Stimulated activated naive CD4-positive, alpha-beta T cell (primary cell): ENCODE measurements around the gene RUBCNL.
A peak's percentile ranks its signal among the peaks of the same experiment; 100 is the strongest.

Source experiments
- DNase-seq, 6 experiments: peaks; one replicate each; lab custom pipeline; 2025; lab: John Stamatoyannopoulos, UW

Gene RUBCNL

DNA sequence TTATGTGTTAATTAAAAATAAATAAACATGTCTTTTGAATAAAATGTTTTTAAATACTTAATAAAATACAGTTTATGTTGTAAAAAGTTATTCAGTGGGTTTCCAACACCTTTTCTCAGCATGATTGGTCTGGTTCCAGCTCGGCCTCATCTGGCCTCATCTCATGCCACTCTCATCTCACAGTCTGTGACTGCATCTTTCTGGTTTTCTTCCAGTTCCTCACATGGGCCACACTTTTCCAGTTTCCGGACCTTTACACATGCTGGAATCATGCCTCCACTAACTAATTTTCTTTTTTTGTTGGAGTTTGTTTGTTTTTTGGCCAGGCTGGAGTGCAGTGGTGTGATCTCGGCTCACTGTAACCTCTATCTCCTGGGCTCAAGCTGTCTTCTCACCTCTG, 82.5 kb downstream of the RUBCNL start:
- no peak for DNase-seq

DNA sequence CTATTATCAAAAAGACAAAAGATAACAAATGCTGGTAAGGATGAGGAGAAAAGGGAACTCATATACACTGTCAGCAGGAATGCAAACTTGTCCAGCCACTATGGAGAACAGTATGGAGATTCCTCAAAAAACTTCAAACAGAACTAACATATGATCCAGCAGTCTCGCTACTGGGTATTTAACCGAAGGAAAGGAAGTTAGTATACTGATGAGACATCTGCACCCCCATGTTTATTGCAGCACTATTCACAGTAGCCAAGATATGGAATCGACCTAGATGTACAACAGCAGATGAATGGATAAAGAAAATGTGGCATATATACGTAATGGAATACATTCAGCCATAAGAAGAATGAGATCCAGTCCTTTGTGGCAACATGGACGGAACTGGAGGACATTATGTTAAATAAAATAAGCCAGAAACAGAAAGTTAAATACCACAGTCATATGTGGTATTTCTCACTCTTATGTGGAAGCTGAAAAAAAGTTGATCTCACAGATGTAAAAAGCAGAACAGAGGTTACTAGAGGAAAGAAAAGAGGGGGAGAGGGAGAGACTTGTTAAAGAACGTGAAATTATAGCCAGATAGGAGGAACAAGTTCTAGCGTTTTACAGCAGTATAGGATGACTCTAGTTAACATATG, 83.2 kb downstream of the RUBCNL start:
- peak in 1 of 6 experiments; percentile 39 for DNase-seq

DNA sequence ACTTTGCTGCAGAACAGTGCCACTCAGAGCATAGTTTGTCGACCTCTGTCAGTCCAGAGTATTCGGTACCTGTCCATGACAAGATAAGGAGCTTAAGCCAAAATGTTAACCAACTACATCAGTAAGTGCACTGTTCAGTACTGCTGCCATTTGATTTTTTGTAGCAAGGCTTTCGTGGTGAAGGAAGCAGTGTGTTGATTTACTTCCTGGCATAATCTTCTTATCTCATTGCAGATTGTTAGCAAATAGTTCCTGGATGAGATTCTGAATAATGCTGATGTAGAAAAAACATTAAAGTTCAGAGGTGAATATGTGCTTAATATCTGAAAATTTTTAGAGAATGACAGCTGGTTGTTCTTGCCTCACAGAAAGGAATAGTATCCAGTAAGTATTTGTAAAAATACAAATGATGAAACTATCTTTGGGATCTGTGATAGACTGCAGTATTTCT, 89.7 kb downstream of the RUBCNL start:
- DNase-seq: peak in 1 of 6 experiments; percentile 17

DNA sequence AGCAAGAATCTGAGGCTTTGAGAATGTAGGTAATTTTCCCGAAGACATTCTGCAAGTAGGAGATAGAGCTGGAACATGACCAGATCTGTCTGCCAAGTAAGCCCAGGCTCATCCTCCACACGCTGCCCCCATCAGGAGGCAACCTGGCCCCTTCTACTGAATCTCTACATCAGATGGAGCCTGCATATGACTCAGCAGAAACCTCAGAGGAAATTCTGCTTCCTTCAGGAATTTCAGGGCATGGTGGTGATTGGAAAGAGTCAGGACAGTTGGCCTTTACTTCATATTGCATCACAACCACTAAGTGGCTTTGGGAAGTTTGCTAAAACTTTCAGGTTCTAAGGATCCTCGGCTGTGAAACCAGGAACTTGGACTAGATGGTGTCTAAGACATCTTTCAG, 90.1 kb downstream of the RUBCNL start:
- DNase-seq: no peak

DNA sequence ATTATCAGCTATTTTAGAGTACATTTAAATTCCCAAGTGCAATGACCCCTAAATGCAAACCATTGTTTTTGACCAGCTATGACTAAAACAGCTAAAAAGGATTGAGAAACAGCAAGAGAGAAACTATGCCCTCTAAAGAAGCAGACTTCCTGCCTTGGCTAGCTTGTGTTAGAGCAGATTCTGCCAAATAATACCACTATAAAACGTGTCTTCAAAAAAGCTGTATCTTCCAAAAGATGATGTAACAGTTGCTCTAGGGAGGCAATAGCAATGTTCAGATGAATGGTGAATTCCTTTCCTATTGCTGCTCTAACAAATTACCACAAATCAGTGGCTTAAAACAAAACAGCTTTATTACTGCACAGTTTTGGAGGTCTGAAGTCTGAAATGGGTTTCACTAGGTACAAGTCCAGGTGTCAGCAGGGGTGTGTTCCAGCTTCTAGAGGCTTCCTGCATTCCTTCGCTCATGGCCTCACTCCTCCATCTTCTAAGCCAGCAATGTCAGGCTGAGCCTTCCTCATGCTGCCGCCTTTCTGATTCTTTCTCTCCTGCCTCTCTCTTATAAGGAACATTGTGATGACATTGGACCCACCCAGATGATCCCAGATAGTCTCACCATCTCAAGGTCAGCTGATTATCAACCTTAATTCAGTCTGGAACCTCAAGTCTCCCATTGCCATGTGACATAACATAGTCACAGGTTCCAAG, 90.8 kb downstream of the RUBCNL start:
- DNase-seq: peak in 2 of 6 experiments; percentile 85 to 89

DNA sequence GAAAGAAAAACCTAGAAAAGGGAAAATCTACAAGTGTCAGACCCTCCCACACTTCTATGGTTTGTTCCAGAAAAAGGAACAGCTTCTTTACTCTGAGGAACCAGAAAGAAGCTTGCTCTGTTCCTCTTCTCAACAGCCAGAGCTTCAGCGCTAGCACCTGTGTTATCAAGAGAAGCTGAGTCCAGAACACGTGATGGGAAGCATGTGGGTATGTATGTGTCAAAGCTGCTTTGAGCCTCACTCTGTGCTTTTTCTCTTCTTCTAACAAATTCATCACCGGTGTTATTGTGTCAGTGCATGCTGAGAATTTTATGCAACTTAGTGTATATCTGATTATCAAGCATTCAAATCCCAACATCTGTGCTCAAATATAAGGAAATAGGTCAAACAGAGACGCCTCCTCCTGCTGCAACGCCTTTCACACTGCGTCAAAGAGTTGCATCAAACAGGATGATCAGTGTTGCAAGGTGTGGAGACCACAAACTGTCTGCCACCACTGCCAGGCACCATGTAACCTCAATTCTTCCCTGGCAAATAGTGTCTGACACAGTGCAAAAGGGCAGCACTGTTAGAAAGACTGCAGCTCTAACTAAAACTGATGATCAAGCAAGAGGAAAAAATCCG, 91.4 kb downstream of the RUBCNL start:
- DNase-seq: peak; percentile 45 to 89 (median 68)

DNA sequence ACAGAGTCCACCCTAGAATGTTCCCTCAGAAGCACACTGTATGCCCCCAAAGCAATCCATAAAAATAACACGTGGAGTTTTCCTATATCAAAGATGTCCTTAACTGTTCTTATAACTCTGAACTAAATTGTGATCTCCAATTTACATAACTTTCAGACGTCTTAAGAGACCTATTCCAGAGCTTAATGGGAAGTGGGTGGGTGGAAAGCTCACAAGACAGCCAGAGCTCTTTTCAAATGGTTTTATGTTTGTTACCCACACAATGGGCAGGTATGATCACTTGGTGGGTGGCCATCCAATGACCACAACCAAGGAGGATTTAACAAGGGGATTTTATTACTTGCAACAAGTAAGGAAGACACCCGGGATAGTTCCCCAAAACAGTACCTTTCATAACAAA, 93.6 kb downstream of the RUBCNL start:
- DNase-seq: no peak
